AG04450 (cell line): ENCODE data around the gene SAT2. TPM values are rescaled to one million over a fixed set of nuclear protein-coding genes. Genes with fewer than 3 reads are reported as not detected.

ENCODE experiments used
- CTCF ChIA-PET: fragments of 300-600, 350-600 bp; formaldehyde crosslinking; extraction: SDS; loops from one replicate; lab custom pipeline; 2022; ENCODE audit warnings: antibody characterized with exemption, inconsistent platforms; lab: Charles Lee
- POLR2A ChIA-PET: fragments of 350-600 bp; formaldehyde crosslinking; extraction: SDS; loops from one replicate; lab custom pipeline; 2021; ENCODE audit warnings: antibody characterized with exemption, inconsistent platforms; lab: Yijun Ruan, JAX
- DNase-seq: peaks from one replicate; pipeline ENCODE4 v3.0.0-alpha.2; 2011; ENCODE audit warnings: low read depth, low spot score
- H3K27ac ChIP-seq: one replicate; pipeline ENCODE4 v1.5.1; 2012; ENCODE audit warnings: low read depth, low read length, control low read depth
- H3K27me3 ChIP-seq: one replicate; pipeline ENCODE4 v1.6.0; 2012; ENCODE audit warnings: low read length; ENCODE audit not compliant: control insufficient read depth, insufficient read depth
- H3K4me3 ChIP-seq: 2 replicates; pipeline ENCODE4 v1.5.1; 2011; ENCODE audit warnings: mild to moderate bottlenecking, low read depth, low read length, control low read depth
- H3K9me3 ChIP-seq: 2 replicates; pipeline ENCODE4 v1.5.1; 2012; ENCODE audit warnings: low read length; ENCODE audit not compliant: control insufficient read depth, insufficient read depth
- CTCF ChIP-seq: IDR thresholded peaks from 2 replicates; pipeline ENCODE4 v1.5.1; 2011; ENCODE audit warnings: low read depth, low read length, control low read depth, inconsistent platforms
- polyA plus RNA-seq: library from polyadenylated mRNA; depleted of rRNA; stranded (reverse); fragments of >200 nt; gene quantifications from 2 replicates; pipeline ENCODE4 v1.2.3, GENCODE V29; 2011

The SAT2 gene
- polyA plus RNA-seq, 1 experiment: 54.1 TPM

DNA sequence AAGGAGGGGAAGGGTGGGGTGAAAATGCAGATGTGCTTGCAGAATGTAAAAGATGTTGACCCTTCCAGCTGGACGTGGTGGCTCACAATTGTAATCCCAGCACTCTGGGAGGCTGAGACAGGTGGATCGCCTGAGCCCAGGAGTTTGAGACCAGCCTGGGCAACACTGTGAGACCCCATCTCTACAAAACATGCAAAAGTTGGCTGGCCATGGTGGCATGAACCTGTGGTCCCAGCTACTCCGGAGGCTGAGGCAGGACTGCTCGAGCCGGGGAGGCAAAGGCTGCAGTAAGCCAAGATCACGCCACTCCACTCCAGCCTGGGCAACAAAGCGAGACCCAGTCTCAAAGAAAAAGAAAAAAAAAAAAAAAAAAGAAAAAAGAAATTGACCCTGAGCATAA lies 40.9 kb upstream of the SAT2 start:
- Histone ChIP-seq H3K4me3 (no peak overlapping the region), H3K9me3 (peaks cover 2% of the 10 kb centered on the region), H3K27me3 (no peaks in the 10 kb centered on the region), H3K27ac (no peak overlapping the region)
- POLR2A ChIA-PET: no interaction called here
- CTCF ChIA-PET: no interaction called here
- no peak for TF ChIP-seq CTCF
- no peak for DNase-seq

DNA sequence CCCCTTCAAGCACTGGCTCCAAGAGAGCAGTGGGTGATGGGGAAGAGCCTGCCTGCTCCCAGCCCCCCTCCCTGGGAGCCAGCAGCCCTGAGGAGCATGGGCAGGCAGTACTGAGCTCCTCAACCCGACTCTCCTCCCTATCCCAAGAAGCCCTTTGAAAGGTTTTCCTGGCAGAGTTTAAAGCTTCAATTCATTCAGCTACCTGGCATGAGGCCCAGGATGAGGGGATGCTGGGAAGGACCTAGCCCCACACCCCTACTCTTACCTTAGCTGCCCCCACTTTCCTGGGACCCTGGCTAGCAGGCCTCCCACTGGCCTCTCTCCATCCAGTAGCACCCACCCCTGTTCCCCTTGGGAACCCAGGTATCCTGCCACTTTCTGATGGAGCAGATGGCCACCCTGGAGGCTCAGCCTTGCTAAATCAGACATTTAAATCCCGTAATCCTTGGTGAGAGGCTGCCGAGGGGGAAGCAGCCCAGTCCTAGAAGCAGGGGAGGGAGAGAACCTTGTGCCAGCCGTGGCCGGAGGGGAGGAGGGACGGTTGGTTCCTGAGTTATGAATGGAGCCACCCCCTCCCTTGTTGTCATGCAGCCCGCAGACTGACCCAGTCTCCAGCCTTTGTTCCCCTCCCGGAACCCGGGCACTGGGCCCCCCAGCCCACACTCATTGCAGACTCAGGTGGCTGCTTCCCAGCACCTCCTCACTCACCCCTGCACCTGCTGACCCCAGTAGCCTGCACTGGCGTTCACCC lies 40.2 kb upstream of the SAT2 start:
- ChIA-PET CTCF (interaction anchor here (0.5 to 1.8 kb wide), 3 partner anchors 17 to 79 kb away, joined by 3 to 5 read pairs (median 3); partner anchors contain the start of gene FXR2), POLR2A (interaction anchor here (0.6 to 1.0 kb wide), 2 partner anchors 18 to 21 kb away, joined by 3 read pairs; partner anchors contain the start of gene WRAP53)

DNA sequence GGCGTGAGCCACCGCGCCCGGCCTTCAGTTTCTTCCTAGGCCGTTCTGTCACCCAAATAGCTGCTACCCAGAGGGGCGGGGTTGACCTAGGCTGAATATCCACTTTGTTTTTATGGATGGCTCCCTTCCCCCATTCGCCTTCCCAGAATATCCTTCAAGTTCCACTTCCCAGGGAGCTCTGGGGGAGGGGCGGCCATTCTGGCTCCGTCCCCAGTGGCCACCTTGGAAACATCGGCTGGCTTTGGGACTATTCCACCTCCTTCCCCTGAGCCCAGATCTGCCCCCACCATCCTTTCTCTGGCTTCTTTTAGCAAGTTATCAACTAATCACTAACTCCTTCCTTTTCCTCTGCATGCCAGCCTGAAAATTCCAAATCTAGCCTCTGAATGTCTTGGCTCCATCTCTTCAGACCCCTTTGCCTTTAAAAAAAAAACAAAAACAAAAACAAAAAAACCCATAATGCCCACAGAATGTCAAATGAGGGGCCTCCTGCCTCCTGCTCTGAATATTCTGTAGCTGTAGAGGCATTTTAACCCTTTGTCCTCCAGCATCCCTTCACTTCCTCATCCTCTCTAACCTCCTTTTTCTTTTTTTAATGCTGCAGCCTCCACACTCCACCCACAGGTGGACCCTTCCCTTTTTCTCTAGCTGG lies 29.5 kb upstream of the SAT2 start:
- ChIA-PET POLR2A (interaction anchor here (0.7 kb wide), 1 partner anchor 24 kb away, joined by 6 read pairs; no protein-coding TSS in a partner anchor), CTCF (interaction anchor here (0.6 to 2.8 kb wide), 4 partner anchors 11 to 205 kb away, joined by 3 to 9 read pairs (median 4); partner anchors contain the start of gene WRAP53)
- no peak overlapping the region for H3K4me3 ChIP-seq
- DNase-seq: no peak
- peaks cover 34% of the 10 kb centered on the region for H3K27me3 ChIP-seq
- TF ChIP-seq CTCF: no peak
- H3K9me3 ChIP-seq: no peaks in the 10 kb centered on the region
- H3K27ac ChIP-seq: no peak overlapping the region

More for the DNA sequence above, 40.2 kb upstream of the SAT2 start:
- Histone ChIP-seq H3K9me3 (no peaks in the 10 kb centered on the region), H3K27ac (no peak overlapping the region), H3K27me3 (no peaks in the 10 kb centered on the region), H3K4me3 (no peak overlapping the region)
- DNase-seq: no peak
- no peak for TF ChIP-seq CTCF

GRCh38 chr17:7655541-7655840 lies 27.9 kb upstream of the SAT2 start:
- no peak overlapping the region for H3K4me3 ChIP-seq
- no peak overlapping the region for H3K27ac ChIP-seq
- peaks cover 48% of the 10 kb centered on the region for H3K27me3 ChIP-seq
- no peak for DNase-seq
- TF ChIP-seq CTCF: no peak
- no peaks in the 10 kb centered on the region; the same call in 1 of the 2 replicates for H3K9me3 ChIP-seq
- ChIA-PET CTCF (interaction anchor here (0.8 to 1.4 kb wide), 2 partner anchors 23 to 32 kb away, joined by 3 read pairs; no protein-coding TSS in a partner anchor), POLR2A (no interaction called here)
